Loucy (cell line): ENCODE measurements around the gene CD53.
"Not testable (repeated sequence)": the region's sequence is repeated elsewhere in the genome, so short reads cannot be mapped to it uniquely, and the experiment has no call there.

ENCODE experiments used
- H2AFZ ChIP-seq: fragments of 200-600 bp; sonication (generic); 2 replicates; pipeline ENCODE4 v1.6.0; 2016; ENCODE audit warnings: antibody characterized with exemption, mild to moderate bottlenecking, low read length, moderate library complexity
- H3F3A ChIP-seq: fragments of 200-600 bp; 2 replicates; pipeline ENCODE4 v1.6.0; 2016; ENCODE audit warnings: antibody characterized with exemption, low read depth, mild to moderate bottlenecking
- H3K27me3 ChIP-seq: fragments of 200-600 bp; sonication (generic); 2 replicates; pipeline ENCODE4 v1.6.1; 2014; ENCODE audit warnings: low read length, mild to moderate bottlenecking; ENCODE audit not compliant: insufficient read depth, poor library complexity, severe bottlenecking
- H3K36me3 ChIP-seq: fragments of 200-600 bp; sonication (generic); 2 replicates; pipeline ENCODE4 v1.6.1; 2016; ENCODE audit warnings: low read length; ENCODE audit not compliant: insufficient read depth
- H3K4me1 ChIP-seq: fragments of 200-600 bp; sonication (generic); 2 replicates; pipeline ENCODE4 v1.5.1; 2014; ENCODE audit warnings: low read length, mild to moderate bottlenecking; ENCODE audit not compliant: insufficient read depth, poor library complexity, severe bottlenecking
- H3K4me2 ChIP-seq: fragments of 200-600 bp; sonication (generic); 2 replicates; pipeline ENCODE4 v1.6.0; 2014; ENCODE audit warnings: antibody characterized with exemption, low read length, low read depth, mild to moderate bottlenecking; ENCODE audit not compliant: poor library complexity, severe bottlenecking
- H3K4me3 ChIP-seq: fragments of 200-600 bp; sonication (generic); 2 replicates; pipeline ENCODE4 v1.5.1; 2014; ENCODE audit warnings: low read length, mild to moderate bottlenecking, mixed read lengths; ENCODE audit not compliant: poor library complexity, severe bottlenecking
- H3K79me2 ChIP-seq: fragments of 200-600 bp; sonication (generic); 2 replicates; pipeline ENCODE4 v1.6.1; 2014; ENCODE audit warnings: low read length; ENCODE audit not compliant: insufficient read depth
- H3K9ac ChIP-seq: fragments of 200-600 bp; sonication (generic); 2 replicates; pipeline ENCODE4 v1.6.0; 2014; ENCODE audit warnings: mild to moderate bottlenecking, low read depth, low read length, moderate library complexity; ENCODE audit not compliant: poor library complexity, severe bottlenecking
- H3K9me2 ChIP-seq: fragments of 200-600 bp; sonication (generic); replicated peaks from 2 replicates; pipeline ENCODE4 v1.6.1; 2016; ENCODE audit warnings: low read depth, low read length, mixed read lengths
- H3K9me3 ChIP-seq: fragments of 200-600 bp; sonication (generic); 2 replicates; pipeline ENCODE4 v1.6.1; 2014; ENCODE audit warnings: mild to moderate bottlenecking, antibody characterized with exemption, low read length, low read depth; ENCODE audit not compliant: insufficient read depth
- H4K20me1 ChIP-seq: fragments of 200-600 bp; sonication (generic); 2 replicates; pipeline ENCODE4 v1.6.0; 2014; ENCODE audit warnings: antibody characterized with exemption, low read length, mild to moderate bottlenecking; ENCODE audit not compliant: insufficient read depth, poor library complexity, severe bottlenecking
- CTCF ChIP-seq: fragments of 200-600 bp; sonication (generic); conservative IDR thresholded peaks from 2 replicates; pipeline ENCODE4 v1.5.1; 2014; ENCODE audit warnings: mild to moderate bottlenecking, antibody characterized with exemption, low read length
- EZH2phosphoT487 ChIP-seq: fragments of 200-600 bp; IDR thresholded peaks from 2 replicates; pipeline ENCODE4 v1.6.1; 2018; ENCODE audit warnings: antibody characterized with exemption, mild to moderate bottlenecking, moderate library complexity, borderline replicate concordance

The CD53 gene

GRCh38 chr1:110872745-110873720 lies at the start of gene CD53:
CD53 (plus strand) TSS chr1:110873148; CDS start chr1:110891409, 18,261 bp downstream.
- Histone ChIP-seq H3K9ac (peak within 1 kb of the TSS; percentile 83), H3K79me2 (peaks cover 48% of the 10 kb centered on the region), H3K4me1 (peaks cover 47% of the 10 kb centered on the region), H2AFZ (peak within 1 kb of the TSS; percentile 79), H4K20me1 (peaks cover 9% of the 10 kb centered on the region), H3K4me2 (peak within 1 kb of the TSS; percentile 95), H3K36me3 (no peaks in the 10 kb centered on the region), H3K27me3 (no peaks in the 10 kb centered on the region), H3K9me2 (no peaks in the 10 kb centered on the region), H3F3A (peaks cover 7% of the 10 kb centered on the region; the same call in 1 of the 2 replicates), H3K4me3 (peak within 1 kb of the TSS; percentile 88), H3K9me3 (peaks cover 2% of the 10 kb centered on the region; the same call in 1 of the 2 replicates)
- TF ChIP-seq EZH2phosphoT487 (no peak), CTCF (no peak)

GRCh38 chr1:110824192-110824591 lies 48.8 kb upstream of the CD53 start:
- Histone ChIP-seq H3K4me1 (no peaks in the 10 kb centered on the region), H3K27me3 (no peaks in the 10 kb centered on the region), H3K9me2 (no peaks in the 10 kb centered on the region), H3K4me2 (no peak overlapping the region), H3K36me3 (no peaks in the 10 kb centered on the region), H4K20me1 (no peaks in the 10 kb centered on the region), H3K9ac (no peak overlapping the region), H3F3A (no peaks in the 10 kb centered on the region), H3K9me3 (peaks cover 4% of the 10 kb centered on the region; the same call in 1 of the 2 replicates), H2AFZ (no peak overlapping the region), H3K4me3 (no peak overlapping the region), H3K79me2 (no peaks in the 10 kb centered on the region)
- TF ChIP-seq CTCF (no peak), EZH2phosphoT487 (no peak)

- peaks cover 5% of the 10 kb centered on the region for H3K4me1 ChIP-seq
- peak overlapping the region; percentile 13 for H3K9ac ChIP-seq
- no peaks in the 10 kb centered on the region for H3K9me2 ChIP-seq
- H3K27me3 ChIP-seq = no peaks in the 10 kb centered on the region
- TF ChIP-seq EZH2phosphoT487 (no peak), CTCF (peak; percentile 94)
- H3K36me3 ChIP-seq = no peaks in the 10 kb centered on the region
- H3F3A ChIP-seq = no peaks in the 10 kb centered on the region
- peak overlapping the region; percentile 28 for H3K4me2 ChIP-seq
- H3K79me2 ChIP-seq = no peaks in the 10 kb centered on the region
- no peaks in the 10 kb centered on the region for H4K20me1 ChIP-seq
- H3K9me3 ChIP-seq = no peaks in the 10 kb centered on the region
- H3K4me3 ChIP-seq = no peak overlapping the region
- H2AFZ ChIP-seq = peak overlapping the region; percentile 55
These were observed 42.9 kb upstream of the CD53 start for GRCh38 chr1:110829955-110830553.

GRCh38 chr1:110833779-110834178 lies 39.2 kb upstream of the CD53 start:
- not testable (repeated sequence) for H3F3A ChIP-seq, H3K79me2 ChIP-seq, H3K36me3 ChIP-seq, H4K20me1 ChIP-seq, H2AFZ ChIP-seq, H3K9me3 ChIP-seq, H3K9ac ChIP-seq, H3K4me1 ChIP-seq, H3K9me2 ChIP-seq, H3K4me2 ChIP-seq, H3K4me3 ChIP-seq, H3K27me3 ChIP-seq
